Left colon (tissue), 2 donors: ENCODE results near the gene CKB. TPM values are rescaled to one million over a fixed set of nuclear protein-coding genes. Genes with fewer than 3 reads are reported as not detected.
A peak's percentile ranks its signal among the peaks of the same experiment; 100 is the strongest.

Experiments
- ATAC-seq: fragments of 200-7000 bp; cut with Tn5 transposase; one replicate; pipeline ENCODE4 v1.9.1; 2020; ENCODE audit warnings: mild to moderate bottlenecking, moderate library complexity
- DNase-seq, 2 donors: peaks; one replicate each; pipeline ENCODE4 v3.0.0-alpha.2; 2020
- intact Hi-C, 2 donors: fragments of 100-400 bp; cut with DNase I in 1 of 2; cut with micrococcal nuclease in 1 of 2; formaldehyde crosslinking; loops; one replicate each; pipeline versions ENCODE4 v1.11.2 to v1.14.0; 2022; cut with DNase I, micrococcal nuclease
- total RNA-seq, 2 donors: library from RNA; stranded (reverse); fragmentation: NEBNext Ultra II Directional; extraction: Animal tissue kit (Norgen Biotek cat#: 25700); gene quantifications; one replicate each; pipeline ENCODE4 v1.2.1, GENCODE V29; 2021
- donor health status: DM: no; HTN: no; CAD: no.
- donor health status: DM: yes; HTN: yes; CAD: no.

The CKB gene
- total RNA-seq, 2 donors from 2014 or later: 1,945 to 3,680 TPM

DNA sequence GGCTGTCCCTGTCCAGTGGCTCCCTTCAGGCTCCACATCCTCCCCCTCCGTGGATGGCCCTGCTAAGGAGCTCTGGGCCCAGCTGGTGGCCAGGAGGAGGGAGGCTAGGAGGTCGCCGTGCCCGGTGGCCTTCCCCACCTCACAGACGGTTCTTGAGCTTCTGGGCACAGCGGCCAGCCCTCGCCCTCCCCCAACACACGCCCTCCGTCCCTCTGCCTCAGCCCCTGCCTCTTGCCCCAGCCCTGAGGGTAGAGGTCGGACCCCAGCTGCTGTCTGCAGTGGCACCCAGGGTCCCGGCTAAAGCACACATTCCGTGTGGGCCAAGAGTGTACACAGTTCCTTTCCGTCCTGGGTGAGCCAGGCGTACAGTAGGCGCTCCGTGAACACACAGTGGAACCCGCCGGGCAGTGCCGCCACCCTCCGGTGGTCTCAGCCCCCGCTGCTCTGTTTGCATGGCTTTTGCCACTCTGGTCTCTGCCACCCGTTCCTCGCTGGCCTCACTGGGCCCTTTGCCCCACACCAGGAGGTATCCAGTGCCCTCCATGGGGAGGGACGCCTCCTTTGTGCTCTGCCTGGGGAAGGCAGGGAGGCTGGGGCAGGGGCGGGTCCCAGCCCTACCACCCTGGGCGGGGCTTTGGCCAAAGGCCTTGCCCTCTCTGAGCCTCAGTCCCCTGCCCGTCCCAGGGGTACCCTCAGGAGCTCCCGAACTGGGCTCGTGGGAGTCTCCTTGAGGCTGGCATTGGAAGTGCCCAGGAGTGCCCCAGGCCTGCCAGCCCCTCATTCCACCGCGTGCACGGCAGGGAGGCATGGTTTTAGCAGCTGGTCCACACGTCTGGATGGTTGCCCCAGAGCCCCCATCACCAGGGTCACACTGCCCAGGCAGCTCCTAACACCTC, 19.3 kb upstream of the CKB start:
- DNase-seq (peak; percentile 41 to 63), ATAC-seq (peak; percentile 26)
- intact Hi-C loops: no loop called here

DNA sequence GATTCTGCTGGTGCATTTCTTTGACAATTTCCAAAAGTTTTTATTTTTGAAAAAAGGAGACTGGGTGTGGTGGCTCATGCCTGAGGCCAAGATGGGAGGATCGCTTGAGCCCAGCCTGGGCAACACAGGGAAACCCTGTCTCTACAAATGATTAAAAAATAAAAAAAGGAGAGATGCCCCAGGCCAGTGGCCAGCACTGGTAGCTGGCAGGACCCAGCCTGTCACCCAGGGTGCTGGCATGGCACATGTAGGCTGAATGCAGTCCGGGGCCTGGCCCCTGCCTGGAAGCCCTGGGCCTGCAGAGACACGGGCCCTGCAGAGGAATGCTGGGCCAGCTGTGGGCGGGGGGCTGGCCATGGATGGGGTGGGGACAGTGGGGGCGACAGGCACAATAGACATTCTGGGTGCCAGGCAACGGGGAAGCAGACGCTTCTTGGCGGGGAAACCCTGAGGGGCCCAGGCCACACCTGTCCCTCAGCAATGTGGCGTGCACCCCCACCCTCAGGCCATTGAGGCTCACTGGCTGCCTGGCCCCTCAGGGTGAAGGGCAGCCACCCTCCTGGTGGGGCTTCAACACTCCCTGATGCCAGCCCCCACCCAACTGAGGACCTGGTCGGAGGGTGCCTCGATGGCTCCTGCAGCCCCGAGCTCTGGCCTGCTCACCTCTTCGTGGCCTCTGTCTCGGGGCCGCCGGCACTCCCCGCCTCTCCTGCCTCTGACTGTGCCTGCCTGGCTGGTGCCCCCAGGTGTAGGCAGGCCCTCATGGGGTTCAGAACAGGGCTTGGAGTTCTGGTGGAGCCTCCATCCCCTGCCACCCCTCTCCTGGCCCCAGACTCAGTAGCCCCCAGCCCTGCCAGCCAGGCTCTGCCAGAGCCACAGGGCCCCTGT, 18.4 kb upstream of the CKB start:
- DNase-seq (peak in 1 of 2 donors; percentile 30), ATAC-seq (no peak)
- intact Hi-C loops: no loop called here

DNA sequence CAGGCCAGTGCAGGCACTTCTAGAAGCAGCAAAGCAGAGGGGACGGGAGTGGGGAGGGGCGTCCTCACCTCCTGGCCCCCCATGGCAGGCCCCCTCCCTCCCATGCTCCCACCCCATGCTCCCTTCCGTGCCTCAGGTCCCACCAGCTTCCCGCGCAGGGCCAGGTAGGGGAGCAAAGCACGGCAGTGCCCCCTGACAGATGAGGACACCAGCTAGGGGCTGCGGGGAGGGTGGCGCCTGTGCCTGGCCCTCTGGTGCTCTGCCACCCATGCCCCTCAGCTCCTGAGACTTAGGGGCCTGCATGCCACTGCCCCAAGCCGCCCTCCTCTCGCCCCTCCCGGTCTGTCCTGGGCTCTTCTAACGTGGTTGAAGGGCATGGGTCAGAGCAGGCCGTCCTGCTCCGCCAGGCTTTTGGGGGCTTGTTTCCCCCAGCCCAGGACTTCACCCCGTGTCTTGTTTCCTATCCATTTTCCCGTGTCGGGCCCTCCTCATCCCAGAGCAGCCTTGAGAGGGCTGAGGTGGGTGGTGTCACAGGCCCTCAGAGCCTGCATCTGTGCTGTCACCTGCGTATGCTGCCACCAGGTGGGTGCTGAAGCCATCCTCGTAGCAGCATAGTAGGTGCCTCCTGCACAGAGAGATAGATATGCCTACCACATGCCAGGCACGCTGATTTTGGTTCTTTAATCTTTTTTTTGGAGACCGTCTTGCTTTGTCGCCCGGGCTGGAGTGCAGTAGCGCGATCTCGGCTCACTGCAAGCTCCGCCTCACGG, 16.6 kb upstream of the CKB start:
- ATAC-seq: no peak
- intact Hi-C loops: no loop called here
- DNase-seq: peak in 1 of 2 donors; percentile 30

DNA sequence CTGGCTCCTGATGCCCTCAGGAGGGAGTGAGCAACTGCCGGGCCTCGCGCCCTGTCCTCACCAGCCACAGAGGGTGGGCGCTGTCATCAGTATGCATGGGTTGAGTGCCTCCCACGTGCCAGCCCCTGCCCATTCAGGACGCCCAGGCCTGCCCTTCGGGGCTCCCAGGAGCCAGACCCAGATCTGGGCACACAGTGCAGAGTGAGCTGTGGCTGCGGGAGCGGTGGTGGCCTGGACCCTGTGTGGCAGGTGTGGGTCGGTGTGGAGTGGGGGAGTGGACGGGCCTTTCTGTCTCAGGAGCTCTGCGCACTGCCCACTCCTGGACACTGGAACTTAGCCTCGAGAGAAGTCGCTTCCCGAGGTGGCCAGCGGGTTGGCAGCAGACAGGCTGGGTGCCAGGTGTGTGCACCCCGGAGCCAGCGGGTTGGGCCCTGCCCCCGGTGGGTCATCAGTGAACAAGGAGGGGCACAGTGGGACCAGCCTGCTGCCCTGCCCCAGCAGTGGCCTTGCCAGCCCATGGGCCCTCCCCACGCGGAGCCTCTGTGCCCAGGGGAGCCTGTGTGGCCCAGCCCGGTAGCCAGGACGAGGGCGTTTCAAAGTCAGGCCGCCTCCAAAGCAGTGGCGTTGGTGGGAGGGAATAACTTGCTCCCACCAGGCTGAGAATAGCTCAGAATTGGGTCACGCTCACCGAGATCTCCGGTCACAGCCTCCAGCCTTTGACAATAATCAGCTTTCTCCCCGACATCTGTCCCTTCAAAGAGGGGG, 15.8 kb upstream of the CKB start:
- intact Hi-C loops: no loop called here
- peak in 1 of 2 donors; percentile 52 for DNase-seq
- ATAC-seq: peak; percentile 29

DNA sequence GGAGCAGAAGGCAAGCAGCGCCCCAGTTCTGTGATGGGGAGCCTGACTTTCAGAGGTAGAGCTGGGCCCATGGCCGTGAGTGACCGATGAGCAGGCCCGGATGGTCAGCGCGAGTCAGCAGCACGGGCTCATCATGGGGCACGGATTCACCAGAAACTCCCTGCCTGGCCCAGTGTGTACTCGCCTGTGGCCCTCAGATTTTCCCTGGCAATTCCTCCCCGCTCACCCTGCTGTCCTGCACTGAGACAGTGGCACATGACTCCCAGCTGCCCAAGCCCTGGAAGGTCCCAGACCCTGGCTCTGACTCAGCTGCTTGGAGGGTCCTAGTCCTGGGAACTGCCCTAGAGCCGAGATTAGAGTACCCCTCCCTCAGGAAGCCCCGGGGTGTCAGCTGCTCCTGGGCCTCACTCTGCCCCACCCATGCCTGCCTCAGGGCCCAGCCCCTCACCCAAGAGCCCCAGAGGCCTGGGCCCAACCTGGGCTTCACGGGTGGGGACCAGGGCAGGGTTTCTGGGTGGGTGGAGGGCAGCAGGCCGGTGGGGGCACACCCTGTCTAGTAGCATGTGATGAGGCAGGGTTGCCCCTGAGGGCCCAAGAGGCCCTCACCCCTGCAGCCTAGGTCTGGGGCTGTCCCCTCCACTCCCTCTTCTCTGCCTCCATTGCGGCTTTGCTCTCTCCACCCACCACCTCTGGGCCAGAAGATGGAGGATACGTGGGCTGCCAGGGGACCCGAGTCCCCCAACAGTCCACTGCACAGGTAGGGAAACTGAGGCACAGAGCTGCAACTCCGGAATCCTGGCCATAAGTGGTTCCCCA, 14.8 kb upstream of the CKB start:
- DNase-seq (no peak), ATAC-seq (no peak)
- intact Hi-C loops: no loop called here

DNA sequence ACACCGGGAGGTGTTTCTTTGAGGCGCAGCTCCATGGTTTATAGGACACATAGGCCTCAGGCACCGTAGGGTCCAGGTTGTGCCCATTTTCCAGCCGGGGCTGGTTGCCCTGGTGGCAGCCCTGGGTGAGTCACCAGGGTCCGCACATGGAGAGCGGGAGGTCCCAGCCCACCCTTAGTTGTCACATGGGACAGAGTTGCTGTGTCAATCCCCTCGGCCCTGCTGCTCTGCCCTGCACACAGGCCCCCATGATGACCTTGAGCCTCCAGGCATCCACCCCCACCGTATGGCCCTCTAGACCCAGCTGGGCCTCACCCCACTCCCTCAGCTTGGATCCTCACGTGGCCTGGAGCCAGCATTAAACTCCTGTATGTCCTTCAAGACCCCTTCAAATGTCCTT, 14.1 kb upstream of the CKB start:
- intact Hi-C loops: no loop called here
- no peak for DNase-seq
- ATAC-seq: no peak

DNA sequence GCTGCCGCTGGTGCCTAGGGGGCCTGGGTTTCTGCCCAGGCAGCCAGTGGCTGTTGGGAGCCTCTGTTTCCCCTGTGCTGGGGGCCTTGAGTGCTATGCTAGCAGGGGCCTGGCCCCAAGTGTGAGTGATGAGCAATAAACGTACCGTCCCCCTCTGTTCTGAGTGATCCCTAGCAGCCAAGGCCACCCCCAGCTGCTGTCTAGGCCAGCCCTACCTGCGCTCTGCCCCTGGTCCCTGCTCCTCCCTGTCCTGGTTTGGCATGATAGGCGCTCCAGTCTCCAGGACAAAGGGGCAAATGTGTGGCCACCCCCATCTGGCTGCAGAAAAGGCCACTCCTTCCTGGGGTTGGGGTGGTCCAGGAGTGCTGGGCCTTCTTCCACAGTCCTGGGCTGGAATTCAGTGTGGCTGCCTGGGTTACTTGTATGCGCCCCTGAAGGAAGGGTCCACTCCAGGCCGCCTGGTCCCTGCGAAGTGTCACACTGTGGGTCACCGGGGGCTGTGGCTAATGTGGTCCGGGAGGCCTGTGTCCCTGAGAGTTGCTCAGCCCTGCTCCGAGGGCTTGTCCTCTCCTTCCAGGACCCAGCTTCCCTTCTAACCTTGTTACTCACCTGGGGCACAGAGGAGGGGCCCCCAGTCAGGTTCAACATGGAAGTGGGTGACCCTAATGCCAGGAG, 13.4 kb upstream of the CKB start:
- intact Hi-C loops: no loop called here
- no peak for DNase-seq

DNA sequence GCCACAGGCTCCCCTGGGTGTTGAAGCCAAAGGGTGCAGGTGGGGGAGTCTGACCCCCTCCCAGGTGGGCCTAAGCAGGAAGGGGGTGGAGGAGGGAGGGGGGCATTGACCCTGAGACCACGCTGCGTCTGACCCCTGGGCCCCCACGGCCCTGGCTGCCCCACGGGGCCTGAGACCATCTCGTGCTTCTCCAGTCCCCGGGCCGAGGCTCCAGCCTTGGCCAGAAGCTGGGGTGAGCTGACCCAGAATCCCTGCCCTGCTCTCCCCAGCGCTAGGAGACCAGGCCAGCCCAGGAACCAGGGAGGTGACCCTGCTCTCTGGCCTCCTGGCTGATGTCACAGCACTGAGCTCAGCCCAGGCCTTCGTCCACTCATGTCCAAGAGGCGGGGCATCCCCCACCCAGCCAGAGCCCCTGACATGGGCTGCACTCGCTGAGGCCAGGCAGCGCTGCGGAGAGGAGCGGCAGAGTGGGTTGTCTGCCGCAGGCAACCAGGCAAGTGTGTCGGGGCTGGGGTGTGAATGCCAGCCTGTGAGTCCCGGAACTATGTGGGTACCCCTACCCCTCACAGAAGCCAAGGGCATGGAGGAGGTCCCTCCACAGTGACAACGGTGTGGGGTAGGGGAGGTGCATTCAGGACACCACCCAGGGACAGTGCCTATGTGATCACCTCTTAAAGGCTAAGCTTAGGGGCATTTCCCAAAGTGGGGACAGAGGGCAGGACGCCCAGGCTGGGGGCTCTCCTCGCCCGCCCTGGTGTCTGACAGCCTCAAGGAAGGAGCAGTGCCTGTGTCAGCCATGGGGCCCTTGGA, 12.7 kb upstream of the CKB start:
- intact Hi-C loops: no loop called here
- ATAC-seq: no peak
- DNase-seq: peak in 1 of 2 donors; percentile 19

More for the DNA sequence above, 13.4 kb upstream of the CKB start:
- ATAC-seq: no peak

DNA sequence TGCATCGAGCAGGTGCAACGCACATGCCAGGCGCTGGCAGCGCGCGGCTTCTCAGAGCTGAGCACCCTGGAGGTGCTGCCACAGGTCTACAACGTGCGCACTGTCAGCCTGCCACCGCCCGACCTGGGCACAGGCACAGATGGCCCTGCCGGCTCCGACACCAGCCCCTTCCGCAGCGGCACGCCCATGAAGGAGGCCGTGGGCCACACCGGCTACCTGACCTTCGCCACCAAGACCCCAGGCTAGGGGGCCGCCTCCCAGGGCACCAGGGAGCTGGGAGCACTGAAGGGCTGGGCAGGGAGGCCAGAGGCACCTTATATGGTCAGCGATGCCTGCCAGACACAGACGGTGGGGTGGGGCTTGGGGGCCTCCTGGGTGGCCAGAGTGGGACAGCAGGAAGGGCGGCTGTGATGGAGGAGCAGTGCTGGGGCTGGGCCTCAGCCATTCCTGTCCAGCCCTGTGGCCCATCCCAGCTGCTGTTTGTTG, 12.0 kb upstream of the CKB start:
- ATAC-seq: no peak
- intact Hi-C loops: no loop called here
- peak; percentile 34 to 75 for DNase-seq

DNA sequence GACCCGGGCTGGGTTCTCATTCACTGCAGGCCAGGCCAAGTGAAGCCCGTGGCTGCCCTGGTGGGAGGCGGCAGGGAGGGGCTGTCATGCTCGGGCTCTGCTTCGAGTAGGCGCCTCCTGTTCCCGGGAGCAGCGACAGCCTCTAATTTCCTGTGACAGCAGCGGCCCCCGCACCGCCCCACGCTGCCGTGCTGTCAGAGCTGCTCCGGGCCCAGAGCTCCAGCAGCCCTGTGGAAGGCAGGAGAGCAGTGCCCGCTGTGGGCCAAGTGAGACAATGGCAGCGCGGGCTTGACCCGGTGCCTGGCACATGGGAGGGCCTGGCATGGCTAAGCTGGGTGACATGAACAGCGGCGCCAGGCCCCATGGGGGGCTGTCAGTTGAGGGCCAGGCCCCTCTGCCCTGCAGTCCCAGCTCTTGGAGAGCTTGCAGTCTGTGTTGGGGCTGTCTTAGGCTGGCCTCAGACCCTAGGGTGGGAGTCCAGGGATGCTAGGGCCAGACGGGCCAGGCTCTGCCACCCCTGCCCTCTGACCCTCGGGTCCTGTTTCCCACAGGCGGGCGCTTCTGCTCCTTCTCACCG, 11.5 kb upstream of the CKB start:
- ATAC-seq: no peak
- peak in 1 of 2 donors; percentile 14 for DNase-seq
- intact Hi-C loops: no loop called here

DNA sequence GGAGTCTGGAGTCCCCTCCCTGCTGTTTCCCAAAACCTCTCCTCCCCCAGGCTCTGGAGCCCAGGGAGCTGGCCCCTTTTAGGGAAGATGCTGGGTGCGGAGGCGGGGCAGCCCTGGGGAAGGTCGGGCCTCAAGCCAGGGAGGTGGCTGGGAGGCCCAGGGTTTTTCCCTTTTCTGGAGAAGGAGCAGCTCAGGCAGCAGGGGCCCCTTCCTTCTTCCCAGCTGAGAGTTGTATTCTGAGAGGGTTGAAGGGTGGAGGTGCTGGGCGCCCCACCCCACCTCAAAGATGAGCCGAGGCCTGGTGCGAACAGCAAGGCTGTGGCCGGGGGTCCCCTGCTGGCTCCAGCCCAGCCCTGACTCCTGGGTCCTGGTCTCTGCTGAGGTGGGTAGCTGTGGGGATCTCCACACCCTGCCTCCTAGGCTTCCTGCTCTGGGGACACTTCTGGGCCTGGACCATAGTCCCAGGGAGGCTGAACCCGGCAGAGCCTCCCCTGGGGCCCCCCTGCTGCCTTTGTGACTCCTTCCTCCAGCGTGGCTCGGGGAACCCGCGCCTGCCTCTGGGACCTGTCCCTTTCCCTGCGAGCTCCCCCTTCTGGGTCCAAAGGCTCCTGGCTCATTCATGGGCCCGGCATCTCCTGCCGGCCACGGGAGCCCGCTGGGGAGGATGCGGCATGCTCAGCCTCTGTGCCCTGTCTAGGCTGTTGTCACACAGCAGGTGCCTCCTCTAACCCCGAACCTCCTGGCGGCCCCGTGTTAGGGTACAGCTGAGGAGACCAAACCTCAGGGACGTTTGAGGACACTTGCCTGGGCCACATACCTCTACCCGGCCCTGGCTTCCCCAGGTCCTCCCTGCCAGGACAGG, 10.7 kb upstream of the CKB start:
- ATAC-seq (no peak), DNase-seq (peak; percentile 28 to 75)
- intact Hi-C loops: no loop called here

DNA sequence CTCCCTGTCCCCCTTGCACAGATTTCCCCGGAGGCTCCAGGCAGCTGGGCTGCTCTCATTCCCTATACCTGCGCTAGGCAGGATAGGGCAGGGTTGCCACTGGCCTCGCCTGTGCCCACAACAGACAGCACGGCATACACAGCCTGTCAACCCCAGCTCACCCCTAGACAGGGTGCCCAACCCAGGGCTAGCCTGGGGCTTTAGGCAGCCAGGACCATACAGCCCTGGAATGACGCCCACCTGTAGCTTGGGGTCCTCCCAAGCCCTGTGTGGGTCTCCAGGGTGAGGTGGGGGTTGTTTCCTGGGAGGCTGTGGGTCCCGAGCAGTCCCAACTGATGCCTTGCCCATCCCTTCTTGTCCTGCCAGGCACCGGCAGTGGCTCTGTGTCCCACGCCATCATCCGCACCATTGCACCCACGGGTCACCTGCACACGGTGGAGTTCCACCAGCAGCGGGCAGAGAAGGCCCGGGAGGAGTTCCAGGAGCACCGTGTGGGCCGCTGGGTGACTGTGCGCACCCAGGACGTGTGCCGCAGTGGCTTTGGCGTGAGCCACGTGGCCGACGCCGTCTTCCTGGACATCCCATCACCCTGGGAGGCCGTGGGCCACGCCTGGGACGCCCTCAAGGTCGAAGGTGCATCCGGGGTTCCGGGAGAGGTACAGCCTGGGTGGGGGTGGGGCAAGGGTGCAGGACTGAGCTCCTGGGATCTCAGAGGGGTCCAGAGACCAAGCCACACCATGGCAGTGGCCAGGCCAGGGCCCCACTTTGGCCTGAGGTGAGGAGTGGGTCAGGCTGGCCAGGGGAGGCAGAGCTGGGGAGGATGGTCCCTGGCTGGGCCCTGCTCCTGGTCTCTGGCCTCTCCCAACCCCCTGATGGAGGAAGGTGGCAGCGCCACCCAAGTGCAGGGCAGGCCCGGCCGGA, 9.8 kb upstream of the CKB start:
- ATAC-seq: no peak
- intact Hi-C loops: no loop called here
- peak in 1 of 2 donors; percentile 9 for DNase-seq

DNA sequence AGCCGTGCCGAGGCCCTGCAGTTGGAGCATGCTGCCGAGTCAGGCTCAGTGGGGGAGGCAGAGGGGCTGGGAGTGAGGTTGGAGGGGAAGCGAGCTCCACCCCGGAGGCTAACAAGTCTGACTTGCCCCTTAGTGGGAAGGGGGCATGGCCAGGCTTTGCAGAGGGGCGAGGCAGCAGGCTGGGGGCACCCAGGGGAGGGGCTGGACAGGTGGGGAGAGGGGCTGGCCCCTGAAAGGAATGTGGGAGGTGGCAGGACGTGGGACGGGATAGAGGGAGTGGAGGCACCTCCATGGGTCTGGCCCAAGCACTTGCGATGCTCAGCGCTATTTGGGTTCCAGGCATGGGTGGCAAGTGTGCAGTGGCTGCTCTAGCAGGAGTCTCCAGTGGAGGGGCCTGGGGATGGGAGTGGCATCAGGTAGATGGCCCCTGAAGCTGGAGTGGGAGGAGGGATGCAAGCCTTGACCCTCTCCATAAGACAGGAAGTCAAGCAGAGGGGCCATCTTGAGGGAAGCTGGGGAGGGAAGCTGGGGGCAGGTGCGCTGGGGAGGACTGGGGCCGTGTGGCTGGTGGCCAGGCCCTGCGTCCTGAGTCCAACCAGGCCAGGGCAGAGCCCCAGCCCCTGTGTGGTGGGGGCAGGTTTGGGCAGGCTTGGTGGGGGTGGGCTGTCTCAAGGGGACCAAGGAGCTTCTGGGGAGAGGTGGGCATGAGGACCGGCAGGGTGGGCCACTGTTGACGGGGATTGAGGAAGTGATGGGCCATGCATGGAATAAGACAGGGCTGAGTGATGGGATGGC, 9.0 kb upstream of the CKB start:
- intact Hi-C loops: no loop called here
- no peak for ATAC-seq
- no peak for DNase-seq
